22Rv1 (cell line): Measurements from ENCODE around the gene TTC28.

Experiments
- ZFX ChIP-seq: fragments of 450-650 bp; IDR thresholded peaks from 2 replicates; pipeline ENCODE4 v1.6.1; 2017; ENCODE audit warnings: antibody characterized with exemption, borderline replicate concordance
- TF ChIP-seq, protein P1 (sequence below): fragments of 450-650 bp; IDR thresholded peaks from 2 replicates; pipeline ENCODE4 v1.5.1; 2017; ENCODE audit warnings: mild to moderate bottlenecking

DNA sequence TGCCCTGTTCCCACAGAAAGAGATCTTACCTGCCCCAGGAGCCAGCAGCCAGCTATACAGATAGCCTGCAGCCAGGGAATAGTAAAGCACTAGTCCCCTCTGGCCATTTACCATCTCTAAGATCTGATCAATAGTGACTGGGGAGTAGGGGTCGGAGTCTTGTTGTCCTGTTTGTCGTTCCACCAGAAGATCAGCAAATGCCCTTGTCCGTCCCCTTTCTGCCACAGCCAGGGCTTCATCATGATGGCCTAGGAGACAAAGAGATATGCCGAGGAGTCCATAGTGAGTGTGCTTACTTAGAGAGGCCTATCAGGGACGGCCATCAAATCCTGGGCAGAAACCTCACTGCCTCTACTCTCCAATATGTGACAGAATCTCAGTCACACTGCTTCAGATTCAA is 583.5 kb downstream of the TTC28 start:
- TF ChIP-seq, protein P1, sequence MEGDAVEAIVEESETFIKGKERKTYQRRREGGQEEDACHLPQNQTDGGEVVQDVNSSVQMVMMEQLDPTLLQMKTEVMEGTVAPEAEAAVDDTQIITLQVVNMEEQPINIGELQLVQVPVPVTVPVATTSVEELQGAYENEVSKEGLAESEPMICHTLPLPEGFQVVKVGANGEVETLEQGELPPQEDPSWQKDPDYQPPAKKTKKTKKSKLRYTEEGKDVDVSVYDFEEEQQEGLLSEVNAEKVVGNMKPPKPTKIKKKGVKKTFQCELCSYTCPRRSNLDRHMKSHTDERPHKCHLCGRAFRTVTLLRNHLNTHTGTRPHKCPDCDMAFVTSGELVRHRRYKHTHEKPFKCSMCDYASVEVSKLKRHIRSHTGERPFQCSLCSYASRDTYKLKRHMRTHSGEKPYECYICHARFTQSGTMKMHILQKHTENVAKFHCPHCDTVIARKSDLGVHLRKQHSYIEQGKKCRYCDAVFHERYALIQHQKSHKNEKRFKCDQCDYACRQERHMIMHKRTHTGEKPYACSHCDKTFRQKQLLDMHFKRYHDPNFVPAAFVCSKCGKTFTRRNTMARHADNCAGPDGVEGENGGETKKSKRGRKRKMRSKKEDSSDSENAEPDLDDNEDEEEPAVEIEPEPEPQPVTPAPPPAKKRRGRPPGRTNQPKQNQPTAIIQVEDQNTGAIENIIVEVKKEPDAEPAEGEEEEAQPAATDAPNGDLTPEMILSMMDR = no peak
- no peak for TF ChIP-seq ZFX
